Measurements from ENCODE around the gene ADGRA1.

ADGRA1 gene

DNA sequence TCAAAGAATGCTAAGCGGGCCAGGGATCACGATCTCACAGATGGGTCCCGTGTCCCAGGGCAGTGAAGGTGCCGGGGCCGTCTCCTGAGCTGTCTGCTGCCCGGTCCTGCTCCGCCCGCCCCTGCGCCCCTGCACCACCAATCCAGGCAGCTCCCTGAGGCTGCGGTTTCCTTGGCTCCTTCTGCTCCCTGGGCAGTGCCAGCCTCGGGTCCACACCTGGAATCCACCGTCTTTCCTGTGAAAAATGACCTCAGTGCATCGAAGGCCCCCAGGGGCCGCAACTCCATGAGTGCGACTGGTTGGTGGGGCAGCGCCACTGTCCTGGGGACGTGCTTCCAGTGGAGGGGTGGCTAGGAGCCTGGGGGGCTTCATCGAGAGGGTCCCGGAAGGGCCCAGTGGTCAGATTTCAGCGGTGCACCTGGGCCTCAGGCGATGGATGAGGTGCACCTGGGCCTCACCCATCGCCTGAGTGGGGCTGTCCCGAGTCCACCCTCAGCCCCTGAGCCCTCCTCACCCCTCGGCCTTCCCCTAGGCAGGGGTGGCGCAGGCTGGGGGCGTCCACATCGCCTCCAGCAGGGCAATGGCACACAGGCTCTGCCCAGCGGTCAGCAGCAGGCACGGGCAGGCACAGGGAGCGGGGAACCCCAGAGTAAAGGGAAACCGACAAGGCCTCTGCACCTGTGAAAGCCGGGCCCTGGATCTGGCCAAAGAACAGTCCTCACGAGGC, 27.2 kb downstream of the ADGRA1 start:
- no peak for DNase-seq

DNA sequence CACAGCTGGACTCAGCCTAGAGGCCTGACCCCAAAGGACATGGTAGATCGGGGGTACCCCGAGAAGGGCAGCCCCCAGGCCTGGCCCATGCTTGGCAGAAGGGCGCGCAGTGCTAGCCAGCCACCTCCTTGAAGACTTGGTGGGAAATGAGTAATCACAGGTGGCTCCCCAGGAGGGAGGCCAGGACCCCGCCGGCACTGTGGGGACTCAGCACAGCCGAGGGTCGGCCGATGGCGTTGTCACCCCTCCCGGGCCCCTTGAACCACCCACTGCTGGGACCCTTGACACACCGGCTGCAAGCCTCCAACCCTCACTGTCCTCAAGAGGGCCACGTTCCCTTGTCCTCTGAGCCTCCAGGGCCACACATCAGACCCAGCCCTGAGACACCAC, 27.7 kb downstream of the ADGRA1 start:
- no peak for DNase-seq

DNA sequence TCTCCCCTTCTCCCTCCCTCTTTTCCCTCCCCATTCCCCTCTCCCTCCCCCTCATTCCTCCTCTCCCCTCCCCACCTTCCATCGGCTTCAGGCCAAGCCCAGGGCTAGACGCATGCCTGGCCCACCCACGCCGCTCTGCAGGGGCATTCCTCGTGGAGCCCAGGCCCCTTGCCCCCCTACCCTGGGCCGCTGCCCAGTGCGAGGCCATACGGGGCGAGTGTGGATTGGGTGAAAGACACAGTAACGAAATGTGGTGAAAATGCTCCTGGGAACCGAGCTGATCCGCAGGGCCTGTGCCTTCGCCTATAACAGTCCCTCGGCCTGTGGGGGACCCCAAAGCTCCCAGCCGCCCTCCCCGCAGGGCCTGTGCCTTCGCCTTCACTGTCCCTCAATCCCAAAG, 28.3 kb downstream of the ADGRA1 start:
- DNase-seq, result no peak

DNA sequence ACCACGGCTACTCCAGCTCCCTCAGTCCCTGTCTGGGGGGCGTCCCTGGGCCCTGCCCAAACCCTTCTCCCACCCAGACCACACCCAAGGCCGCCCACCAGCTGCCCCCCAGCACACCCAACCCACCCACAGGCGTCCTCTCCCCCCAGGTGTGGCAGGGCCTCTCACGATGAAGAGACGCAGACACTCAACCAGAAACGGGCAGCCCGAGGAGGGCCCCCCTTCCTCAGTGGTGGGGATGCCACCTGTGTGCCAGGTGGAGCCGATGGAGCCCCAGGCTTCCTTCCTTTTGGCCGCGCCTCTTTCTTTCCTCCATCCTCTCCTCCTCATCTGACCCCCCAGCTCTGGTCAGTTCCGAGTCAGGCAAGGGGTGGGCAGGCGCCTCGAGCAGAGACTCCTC, 28.7 kb downstream of the ADGRA1 start:
- no peak for DNase-seq

DNA sequence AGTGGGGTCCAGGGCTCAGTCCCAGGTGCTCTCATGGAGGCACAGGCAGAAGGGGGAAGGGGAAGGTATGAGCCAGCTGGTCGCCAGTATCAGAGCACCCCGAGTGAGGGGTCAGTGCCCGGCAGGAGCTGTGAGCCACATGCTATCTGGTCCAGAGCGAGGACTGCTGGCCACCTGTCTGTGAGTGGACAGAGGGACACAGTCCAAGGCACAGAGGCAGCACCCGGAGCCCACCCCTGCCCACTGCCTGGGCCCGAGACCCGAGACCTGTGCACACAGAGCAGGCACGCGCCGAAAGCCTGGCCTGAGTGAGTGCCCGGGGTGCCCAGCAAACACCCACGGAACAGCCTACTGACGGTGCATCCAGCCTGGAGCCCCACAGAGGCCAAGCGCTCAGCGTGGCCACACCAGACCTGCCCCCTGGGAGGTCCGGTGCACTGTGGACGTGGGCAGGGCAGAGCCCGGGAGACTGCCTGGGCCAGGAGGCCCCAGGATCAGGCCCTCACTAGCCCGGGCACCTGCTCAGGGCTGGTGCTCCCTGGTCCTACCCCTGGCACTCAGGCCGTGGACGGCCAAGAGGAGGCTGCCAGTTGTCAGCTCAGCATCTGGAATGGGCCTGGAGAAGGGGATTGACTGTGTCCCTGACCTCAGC, 29.4 kb downstream of the ADGRA1 start:
- no peak for DNase-seq

DNA sequence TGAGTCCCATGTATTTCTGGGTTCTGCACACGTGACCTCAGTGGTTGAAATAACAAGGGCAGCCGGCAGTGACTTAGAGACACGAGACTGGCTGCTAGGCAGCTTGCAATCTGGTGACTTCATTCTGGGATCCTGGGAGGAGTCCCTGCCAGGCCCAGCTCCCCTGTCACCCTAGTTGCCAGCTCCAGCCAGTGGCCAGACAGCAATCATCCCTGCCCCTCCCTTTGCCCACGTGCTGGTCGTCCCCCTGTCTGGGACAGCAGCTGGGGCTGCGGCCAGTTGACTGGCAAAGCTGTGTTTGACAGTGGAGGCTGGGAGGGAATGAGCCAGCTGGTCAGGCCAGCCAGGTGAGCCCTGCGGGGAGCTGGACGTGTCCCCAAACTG, 30.0 kb downstream of the ADGRA1 start:
- DNase-seq, result no peak

DNA sequence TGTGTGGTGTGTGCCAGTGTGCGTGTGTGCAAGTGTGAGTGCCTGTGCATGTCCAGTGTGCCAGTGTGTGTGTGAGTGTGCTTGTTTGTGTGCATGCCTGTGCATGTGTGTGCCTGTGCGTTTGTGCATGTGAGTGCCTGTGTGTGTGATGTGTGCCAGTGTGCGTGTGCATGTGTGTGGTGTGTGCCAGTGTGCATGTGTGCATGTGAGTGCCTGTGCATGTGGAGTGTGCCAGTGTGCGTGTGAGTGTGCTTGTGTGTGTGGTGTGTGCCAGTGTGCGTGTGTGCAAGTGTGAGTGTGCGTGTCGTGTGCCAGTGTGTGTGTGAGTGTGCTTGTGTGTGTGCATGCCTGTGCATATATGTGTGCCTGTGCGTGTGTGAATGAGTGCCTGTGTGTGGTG, 33.8 kb downstream of the ADGRA1 start:
- no peak for DNase-seq

DNA sequence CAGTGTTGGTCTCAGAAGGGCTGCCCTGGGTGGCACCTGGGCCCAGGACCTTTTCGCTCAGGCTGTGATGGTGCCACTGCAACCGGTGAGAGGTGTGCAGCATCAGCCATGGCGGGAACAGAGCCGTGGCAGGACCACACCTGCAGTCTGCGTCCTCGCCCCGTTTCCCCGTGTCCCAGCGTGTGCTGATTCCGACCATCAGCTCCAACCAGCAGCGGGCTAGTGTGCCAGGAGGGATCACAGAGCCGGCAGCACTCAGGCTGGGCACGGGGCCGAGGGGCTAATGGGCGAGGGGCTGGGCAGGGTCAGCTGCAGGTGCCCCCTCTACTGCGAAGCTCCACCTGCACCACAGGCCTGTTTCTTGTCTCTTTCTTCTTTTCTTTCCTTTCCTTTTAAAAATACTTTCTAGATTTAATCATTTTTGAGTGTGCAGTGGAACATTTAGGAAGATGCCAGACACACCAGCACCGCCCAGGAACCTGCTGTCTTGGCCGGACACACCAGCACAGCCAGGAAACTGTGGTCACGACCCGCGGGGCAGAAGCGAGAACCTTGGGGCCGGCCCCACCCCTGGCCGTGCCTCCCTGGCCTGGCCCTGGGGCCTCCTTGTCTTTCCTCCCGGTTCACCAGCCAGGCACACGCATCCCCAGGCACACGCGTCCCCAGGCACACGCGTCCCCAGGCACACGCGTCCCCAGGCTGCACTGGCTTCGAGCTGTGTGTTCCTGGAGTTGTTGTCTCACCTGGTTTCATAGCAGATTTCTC, 34.6 kb downstream of the ADGRA1 start:
- DNase-seq, result no peak

DNA sequence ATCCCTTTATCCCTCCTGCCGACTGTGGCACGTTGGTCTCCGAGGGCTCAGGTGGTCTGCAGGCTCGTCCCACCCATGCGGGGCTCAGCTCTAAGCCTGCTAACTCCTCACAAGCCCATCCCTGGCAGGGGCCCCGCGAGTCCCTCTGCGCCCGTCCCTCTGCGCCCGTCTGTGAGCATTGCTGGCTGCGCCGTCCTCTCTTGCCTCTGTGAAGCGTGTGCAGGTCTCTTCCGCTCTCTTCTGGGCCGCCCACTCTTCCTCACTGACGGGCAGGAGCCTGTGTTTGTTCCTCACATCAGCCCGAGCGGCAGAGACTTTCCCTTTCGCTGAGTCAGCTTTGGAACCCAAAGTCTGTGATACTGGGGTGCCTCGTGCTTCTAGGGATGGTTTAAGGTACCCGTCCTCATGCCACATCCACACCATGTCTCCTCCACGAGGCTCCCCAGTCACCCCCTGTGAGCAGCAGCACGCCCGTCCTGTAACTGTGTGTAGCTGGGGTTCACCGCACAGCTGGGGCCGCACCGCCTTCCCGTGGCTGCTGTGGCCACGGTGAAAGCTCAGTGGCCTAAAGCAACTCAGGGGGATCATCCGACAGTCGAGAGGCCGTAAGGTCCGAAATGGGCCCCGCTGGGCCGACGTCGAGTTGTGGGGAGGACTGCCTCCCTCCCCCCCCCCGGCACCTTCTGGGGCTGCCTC, 35.5 kb downstream of the ADGRA1 start:
- DNase-seq, result no peak

DNA sequence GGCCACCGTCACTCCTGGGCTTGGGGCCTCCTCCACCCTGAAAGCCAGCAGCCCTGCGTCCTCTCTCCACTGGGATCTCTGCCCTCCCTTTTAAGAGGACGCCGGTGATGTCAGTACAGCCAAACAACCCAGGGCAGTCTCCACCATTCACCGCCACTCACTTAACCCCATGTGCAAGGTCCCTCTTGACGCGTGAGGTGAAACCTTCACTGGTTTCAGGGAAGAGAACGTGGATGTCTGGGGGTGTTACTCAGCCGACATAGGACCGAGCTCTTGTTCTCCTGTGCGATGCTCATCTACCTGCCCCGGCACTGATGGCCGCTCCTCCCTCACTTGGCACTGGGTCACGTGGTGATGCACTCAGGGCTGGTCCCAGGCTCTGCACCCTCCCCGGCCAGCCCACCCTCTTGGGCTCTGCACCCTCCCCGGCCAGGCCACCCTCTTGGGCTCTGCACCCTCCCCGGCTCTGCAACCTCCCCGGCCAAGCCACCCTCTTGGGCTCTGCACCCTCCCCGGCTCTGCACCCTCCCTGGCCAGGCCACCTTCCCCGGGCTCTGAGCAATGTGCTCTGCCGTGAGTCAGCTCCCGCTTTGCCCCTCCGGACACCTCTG, 36.1 kb downstream of the ADGRA1 start:
- DNase-seq, result no peak

DNA sequence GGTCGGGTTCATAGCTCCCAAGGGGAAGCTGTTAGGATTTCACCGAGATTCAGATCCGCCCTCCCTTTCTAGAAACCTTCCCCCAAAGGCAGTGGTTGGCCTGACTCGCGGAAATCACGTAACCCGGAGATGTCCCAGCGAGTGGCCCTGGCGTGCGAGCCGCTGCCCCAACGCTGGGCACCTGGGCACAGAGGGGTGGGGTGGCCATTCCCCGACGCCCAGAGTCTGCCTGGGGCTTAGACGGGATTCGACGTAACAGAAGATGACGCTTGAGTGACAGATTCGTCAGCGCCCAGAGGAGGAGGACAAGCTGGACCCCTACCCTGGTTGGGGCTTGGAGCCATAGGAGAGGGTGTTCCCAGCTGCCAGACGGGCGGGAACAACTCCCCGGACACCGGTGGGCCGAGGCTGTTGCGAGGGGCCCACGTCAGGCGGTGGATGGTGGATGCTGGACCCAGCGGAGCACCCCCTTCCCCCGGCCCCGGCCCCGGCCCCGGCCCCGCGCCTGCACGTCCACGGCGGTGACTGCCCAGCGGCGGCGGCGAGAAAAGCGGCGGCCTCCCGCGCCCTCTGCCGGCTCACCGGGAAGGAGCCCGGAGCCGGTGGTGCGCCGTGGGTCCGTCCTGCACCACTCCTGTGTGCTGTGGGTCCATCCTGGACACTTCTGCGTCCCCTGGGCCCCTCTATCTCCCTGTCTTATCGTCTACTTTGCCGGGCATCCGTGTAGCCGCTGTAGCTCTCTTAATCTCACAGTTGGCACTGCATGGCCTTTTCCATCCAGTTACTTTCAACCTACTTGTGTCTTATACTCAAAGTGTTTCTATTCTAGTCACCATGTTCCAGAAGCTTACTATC, 36.9 kb downstream of the ADGRA1 start:
- DNase-seq, result no peak

DNA sequence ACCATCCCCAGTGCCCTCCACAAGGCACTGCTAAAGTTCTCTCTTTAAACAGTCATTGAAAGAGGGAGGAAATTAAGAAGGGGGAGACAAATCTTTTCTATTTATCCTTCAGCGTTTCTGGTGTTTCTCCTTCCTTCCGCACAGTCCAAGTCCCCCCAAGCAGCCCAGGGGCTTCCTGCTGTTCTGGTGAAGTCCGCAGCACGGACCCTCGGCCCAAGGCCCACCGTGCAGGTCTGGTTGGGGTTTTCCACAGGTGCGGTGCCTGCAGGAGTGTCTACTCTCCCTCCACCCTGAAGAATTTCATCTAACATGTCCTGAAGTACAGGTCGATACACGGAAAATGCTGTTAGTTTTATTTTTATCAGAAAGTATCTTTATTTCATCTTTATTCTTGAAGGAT, 38.2 kb downstream of the ADGRA1 start:
- no peak for DNase-seq

DNA sequence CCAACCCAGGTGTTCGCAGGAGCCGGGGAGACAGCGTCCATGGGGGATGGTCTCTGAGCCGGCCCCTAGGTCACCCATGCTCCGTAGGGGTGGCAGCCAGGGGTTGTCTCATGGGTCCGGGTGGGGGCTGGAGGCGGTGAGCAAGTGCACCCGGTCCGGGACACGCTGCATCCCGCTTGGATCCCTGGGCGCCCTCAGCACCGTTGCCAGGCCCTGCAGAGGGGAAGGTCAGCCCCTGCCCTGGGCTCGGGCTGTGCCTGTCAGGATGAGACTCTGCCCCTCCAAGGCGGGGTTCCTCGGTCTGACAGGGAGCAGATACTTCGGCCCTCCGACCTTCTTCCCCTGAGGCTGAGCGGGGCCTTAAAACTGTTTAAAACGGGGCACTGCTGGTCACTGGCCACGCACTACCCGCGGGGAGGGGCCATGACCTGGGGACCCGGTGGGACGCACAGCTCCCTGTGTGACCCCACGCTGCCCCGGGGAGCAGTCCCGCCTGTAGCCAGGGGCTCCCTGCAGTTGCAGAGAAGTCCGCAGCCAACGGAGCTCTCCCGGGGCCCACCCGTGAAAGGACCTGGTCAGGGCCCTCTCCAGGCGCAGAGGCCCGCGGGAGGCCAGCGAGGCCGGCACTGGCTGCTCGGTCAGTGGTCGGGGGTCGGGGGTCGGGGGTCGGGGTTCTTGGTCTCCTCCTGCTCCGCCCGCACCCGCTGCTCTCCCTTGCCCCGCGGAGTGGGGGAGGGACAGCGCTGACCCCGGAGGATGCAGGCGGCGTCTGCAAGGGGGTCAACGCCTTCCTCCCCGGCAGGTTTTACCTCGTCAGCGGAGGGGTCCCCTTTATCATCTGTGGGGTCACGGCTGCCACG, 38.9 kb downstream of the ADGRA1 start:
- no peak for DNase-seq

DNA sequence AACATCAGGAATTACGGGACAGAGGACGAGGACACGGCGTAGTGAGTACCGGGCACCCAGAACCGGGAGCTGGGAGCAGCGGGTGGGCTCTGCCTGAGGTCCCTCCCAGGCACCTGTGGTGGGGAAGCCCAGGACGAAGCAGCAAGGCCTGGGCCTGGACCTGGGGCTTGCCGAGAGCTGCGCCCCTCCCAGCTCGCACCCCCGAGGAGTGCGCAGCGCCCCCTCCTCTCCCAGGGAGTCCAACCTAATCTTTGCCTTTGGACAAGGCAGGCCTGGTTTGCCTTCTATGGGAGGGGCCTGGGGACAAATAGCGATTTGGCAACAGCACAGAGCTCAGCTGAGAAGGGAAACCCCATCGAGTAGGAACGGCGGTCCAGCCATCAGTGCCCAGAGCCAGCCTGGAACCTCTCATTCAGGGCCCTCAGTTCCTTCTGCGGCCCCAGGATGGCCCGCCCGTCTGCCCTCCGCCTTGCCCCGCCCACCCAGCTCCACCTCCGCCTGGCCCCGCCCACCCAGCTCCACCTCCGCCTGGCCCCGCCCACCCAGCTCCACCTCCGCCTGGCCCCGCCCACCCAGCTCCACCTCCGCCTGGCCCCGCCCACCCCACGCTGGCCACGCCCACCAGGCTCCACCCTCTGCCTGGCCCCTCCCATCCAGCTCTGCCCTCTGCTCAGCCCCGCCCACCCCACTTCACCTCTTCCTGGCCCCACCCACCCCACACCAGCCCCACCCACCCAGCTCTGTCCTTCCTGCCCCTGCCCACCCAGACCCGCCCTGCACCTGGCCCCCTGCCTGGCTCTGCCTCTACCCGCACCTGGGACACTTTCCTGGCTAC, 39.8 kb downstream of the ADGRA1 start:
- DNase-seq, result no peak

DNA sequence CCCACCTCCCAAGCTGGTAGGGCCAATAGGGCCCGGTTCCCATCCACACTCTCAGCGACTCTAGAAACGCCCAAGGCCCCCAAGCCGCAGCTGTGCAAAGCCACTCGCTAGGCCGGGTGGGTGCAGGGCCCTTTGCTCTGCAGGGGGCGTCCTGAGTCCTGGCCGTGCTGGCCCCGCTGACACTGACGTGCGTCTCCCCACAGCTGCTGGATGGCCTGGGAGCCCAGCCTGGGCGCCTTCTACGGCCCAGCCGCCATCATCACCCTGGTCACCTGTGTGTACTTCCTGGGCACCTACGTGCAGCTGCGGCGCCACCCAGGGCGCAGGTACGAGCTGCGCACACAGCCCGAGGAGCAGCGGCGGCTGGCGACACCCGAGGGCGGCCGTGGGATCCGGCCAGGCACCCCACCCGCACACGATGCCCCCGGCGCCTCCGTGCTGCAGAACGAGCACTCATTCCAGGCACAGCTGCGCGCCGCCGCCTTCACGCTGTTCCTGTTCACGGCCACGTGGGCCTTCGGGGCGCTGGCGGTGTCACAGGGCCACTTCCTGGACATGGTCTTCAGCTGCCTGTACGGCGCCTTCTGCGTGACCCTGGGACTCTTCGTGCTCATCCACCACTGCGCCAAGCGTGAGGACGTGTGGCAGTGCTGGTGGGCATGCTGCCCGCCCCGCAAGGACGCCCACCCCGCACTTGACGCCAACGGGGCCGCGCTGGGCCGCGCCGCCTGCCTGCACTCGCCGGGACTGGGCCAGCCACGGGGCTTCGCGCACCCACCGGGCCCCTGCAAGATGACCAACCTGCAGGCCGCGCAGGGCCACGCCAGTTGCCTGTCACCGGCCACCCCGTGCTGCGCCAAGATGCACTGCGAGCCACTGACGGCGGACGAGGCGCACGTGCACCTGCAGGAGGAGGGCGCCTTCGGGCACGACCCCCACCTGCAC, 40.7 kb downstream of the ADGRA1 start:
- DNase-seq, result no peak

DNA sequence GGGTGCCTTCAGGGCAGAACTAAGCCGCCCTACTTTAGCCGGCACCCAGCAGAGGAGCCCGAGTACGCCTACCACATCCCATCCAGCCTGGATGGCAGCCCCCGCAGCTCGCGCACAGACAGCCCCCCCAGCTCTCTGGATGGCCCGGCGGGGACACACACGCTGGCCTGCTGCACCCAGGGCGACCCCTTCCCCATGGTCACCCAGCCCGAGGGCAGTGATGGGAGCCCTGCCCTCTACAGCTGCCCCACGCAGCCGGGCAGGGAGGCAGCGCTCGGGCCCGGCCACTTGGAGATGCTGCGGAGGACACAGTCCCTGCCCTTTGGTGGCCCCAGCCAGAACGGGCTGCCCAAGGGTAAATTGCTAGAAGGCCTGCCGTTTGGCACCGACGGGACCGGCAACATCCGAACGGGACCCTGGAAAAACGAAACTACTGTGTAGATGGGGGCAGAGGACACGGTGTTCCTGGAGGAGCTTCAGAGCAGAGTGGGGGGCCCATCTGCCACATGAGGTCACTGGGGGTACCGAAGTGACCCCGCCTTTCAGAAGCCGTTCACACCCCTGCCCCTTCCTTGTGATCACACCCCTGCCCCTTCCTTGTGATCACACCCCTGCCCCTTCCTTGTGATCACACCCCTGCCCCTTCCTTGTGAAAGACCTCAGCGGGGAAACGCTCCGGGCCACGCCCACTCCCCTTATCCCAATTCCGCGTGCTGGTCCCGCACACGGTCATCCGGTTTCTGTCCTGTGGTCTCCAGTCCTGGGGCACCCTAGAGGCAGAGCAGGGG, 41.5 kb downstream of the ADGRA1 start:
- no peak for DNase-seq

DNA sequence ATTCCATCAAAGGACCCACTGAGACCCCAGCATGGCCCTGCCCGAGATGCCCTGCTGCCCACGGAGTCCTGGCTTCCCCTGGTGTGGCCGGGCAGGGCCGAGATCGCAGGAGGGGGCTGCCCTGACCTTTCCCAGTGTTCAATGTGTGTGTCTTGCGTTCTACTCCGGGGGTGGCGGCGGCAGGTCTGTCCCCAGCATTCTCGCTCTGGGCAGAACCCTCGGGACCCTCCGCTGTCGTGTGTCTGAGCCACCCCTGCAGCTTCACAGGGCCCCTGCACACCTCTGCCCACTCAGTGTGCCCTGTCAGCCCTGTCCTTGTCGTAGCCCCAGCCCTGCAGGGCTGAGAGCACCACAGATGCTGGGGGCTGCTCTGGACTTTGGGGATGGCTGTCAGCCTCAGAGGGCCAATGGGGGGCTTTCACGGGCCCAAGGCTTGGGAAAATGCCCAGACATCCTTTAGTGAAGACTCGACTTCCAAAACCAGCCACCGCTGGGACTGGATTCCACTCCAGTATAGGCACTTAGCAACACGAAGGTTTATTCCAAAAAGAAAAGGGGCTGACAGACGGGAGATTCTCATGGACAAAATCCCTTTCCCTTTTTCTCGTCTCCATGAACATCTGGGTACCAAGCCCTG, 42.3 kb downstream of the ADGRA1 start:
- no peak for DNase-seq

DNA sequence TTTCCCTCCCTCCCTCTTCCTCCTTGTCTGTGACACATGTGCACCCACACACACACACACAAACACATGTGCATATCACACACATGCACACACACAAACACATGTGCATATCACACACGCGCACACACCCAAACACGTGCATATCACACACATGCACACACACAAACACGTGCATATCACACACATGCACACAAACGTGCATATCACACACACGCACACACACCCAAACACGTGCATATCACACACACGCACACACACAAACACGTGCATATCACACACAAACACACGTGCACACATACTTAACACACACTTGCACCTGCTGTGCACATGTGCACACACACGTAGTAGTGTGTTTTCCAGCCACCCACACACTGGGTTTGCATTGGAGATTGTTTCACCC, 42.9 kb downstream of the ADGRA1 start:
- no peak for DNase-seq

All from NCI-H1694 treated with DMSO at 0.1 percent for 48 hours (cell line).